Nucleus accumbens (tissue), 56 donors: ENCODE results near the gene STUM.
"Not testable (repeated sequence)": the region's sequence is repeated elsewhere in the genome, so short reads cannot be mapped to it uniquely, and the experiment has no call there.

Source experiments
- DNase-seq, 56 donors: peaks; one replicate each; lab custom pipeline; 2025; lab: John Stamatoyannopoulos, UW

STUM gene

GRCh38 chr1:226578946-226579578 is 30.5 kb downstream of the STUM start:
- no peak for DNase-seq

GRCh38 chr1:226579781-226580323 is 31.3 kb downstream of the STUM start:
- DNase-seq = no peak

GRCh38 chr1:226580625-226581270 is 32.2 kb downstream of the STUM start:
- DNase-seq = no peak

GRCh38 chr1:226581650-226582330 is 33.2 kb downstream of the STUM start:
- DNase-seq = no peak

GRCh38 chr1:226582966-226583365 is 34.4 kb downstream of the STUM start:
- no peak for DNase-seq

GRCh38 chr1:226584164-226584563 is 35.6 kb downstream of the STUM start:
- no peak for DNase-seq

- no peak for DNase-seq
These were observed 37.6 kb downstream of the STUM start for GRCh38 chr1:226586116-226586515.

- no peak for DNase-seq
These were observed 38.3 kb downstream of the STUM start for GRCh38 chr1:226586650-226587422.

GRCh38 chr1:226588484-226588883 is 39.9 kb downstream of the STUM start:
- DNase-seq = no peak

GRCh38 chr1:226589008-226589733 is 40.6 kb downstream of the STUM start:
- DNase-seq = no peak

- no peak for DNase-seq
These were observed 42.0 kb downstream of the STUM start for GRCh38 chr1:226590614-226591013.

- no peak for DNase-seq
These were observed 45.0 kb downstream of the STUM start for GRCh38 chr1:226593541-226593940.

- DNase-seq = no peak
These were observed 48.1 kb downstream of the STUM start for GRCh38 chr1:226596531-226597165.

- no peak for DNase-seq
These were observed 49.3 kb downstream of the STUM start for GRCh38 chr1:226597616-226598454.

- DNase-seq = no peak
These were observed 49.9 kb downstream of the STUM start for GRCh38 chr1:226598455-226598849.

GRCh38 chr1:226598955-226599354 is 50.4 kb downstream of the STUM start:
- DNase-seq = not testable (repeated sequence)

- no peak for DNase-seq
These were observed 51.2 kb downstream of the STUM start for GRCh38 chr1:226599636-226600238.

- DNase-seq = no peak
These were observed 51.7 kb downstream of the STUM start for GRCh38 chr1:226600254-226600653.
